Measurements from ENCODE around the gene CRAT. TPM values are rescaled to one million over a fixed set of nuclear protein-coding genes. Genes with fewer than 3 reads are reported as not detected.

Gene CRAT
- total RNA-seq, 2 donors from 2014 or later, result 17.2 to 17.5 TPM

GRCh38 chr9:129104051-129104450 is 6.5 kb downstream of the CRAT start:
- H3K27ac ChIP-seq (ENCODE audit: low read depth, low read length), result no peak overlapping the region
- H3K9me3 ChIP-seq (ENCODE audit: control insufficient read depth, low read length), result no peaks in the 10 kb centered on the region
- no peaks in the 10 kb centered on the region for H3K9me3 Mint-ChIP-seq
- TF ChIP-seq CTCF (conservative IDR thresholded peaks at IDR 0.05), result no peak
- no peak overlapping the region for H3K4me3 Mint-ChIP-seq
- H3K4me3 ChIP-seq (ENCODE audit: low read length), result no peak overlapping the region
- H3K27me3 Mint-ChIP-seq (ENCODE audit: insufficient read depth), result peaks cover 23% of the 10 kb centered on the region
- H3K36me3 Mint-ChIP-seq (ENCODE audit: low read depth), result peaks cover 3% of the 10 kb centered on the region
- no peaks in the 10 kb centered on the region for H3K36me3 ChIP-seq (ENCODE audit: control insufficient read depth, insufficient read depth, low read length)
- H3K9ac ChIP-seq (ENCODE audit: extremely low read depth, low read length, poor library complexity, severe bottlenecking), result no peak overlapping the region
- WGBS, 2 experiments (ENCODE audit: insufficient coverage in 1 of 2, insufficient read length in 1 of 2), result 93 to 98% methylated on average over 8 to 11 of the region's 11 CpGs
- H3K27me3 ChIP-seq (ENCODE audit: control insufficient read depth, insufficient read depth, low read length, poor library complexity, severe bottlenecking), result peaks cover 2% of the 10 kb centered on the region
- no peaks in the 10 kb centered on the region for H3K4me1 Mint-ChIP-seq
- H3K27ac Mint-ChIP-seq, result no peak overlapping the region
- H3K4me1 ChIP-seq (ENCODE audit: control insufficient read depth, insufficient read depth, low read length), result no peaks in the 10 kb centered on the region
- no peak for DNase-seq

- no peaks in the 10 kb centered on the region for H3K4me1 Mint-ChIP-seq
- H3K27ac Mint-ChIP-seq, result no peak overlapping the region
- no peaks in the 10 kb centered on the region for H3K4me1 ChIP-seq (ENCODE audit: control insufficient read depth, insufficient read depth, low read length)
- H3K36me3 ChIP-seq (ENCODE audit: control insufficient read depth, insufficient read depth, low read length), result no peaks in the 10 kb centered on the region
- H3K4me3 Mint-ChIP-seq, result no peak overlapping the region
- no peak overlapping the region for H3K4me3 ChIP-seq (ENCODE audit: low read length)
- TF ChIP-seq CTCF (conservative IDR thresholded peaks at IDR 0.05), result no peak
- H3K9ac ChIP-seq (ENCODE audit: extremely low read depth, low read length, poor library complexity, severe bottlenecking), result no peak overlapping the region
- no peak for DNase-seq
- peaks cover 18% of the 10 kb centered on the region for H3K27me3 Mint-ChIP-seq (ENCODE audit: insufficient read depth)
- peaks cover 3% of the 10 kb centered on the region for H3K36me3 Mint-ChIP-seq (ENCODE audit: low read depth)
- no peak overlapping the region for H3K27ac ChIP-seq (ENCODE audit: low read depth, low read length)
- H3K9me3 Mint-ChIP-seq, result no peaks in the 10 kb centered on the region
- no peaks in the 10 kb centered on the region for H3K27me3 ChIP-seq (ENCODE audit: control insufficient read depth, insufficient read depth, low read length, poor library complexity, severe bottlenecking)
- 91 to 95% methylated on average over 3 to 4 of the region's 4 CpGs for WGBS, 2 experiments (ENCODE audit: insufficient coverage in 1 of 2, insufficient read length in 1 of 2)
- no peaks in the 10 kb centered on the region for H3K9me3 ChIP-seq (ENCODE audit: control insufficient read depth, low read length)
These were observed 7.0 kb downstream of the CRAT start for GRCh38 chr9:129103595-129103965.

GRCh38 chr9:129102791-129103594 is 7.6 kb downstream of the CRAT start:
- Histone ChIP-seq H3K27ac (ENCODE audit: low read depth, low read length) (no peak overlapping the region), H3K9ac (ENCODE audit: extremely low read depth, low read length, poor library complexity, severe bottlenecking) (no peak overlapping the region), H3K9me3 (ENCODE audit: control insufficient read depth, low read length) (no peaks in the 10 kb centered on the region), H3K27me3 (ENCODE audit: control insufficient read depth, insufficient read depth, low read length, poor library complexity, severe bottlenecking) (no peaks in the 10 kb centered on the region), H3K4me1 (ENCODE audit: control insufficient read depth, insufficient read depth, low read length) (no peaks in the 10 kb centered on the region), H3K4me3 (ENCODE audit: low read length) (no peak overlapping the region), H3K36me3 (ENCODE audit: control insufficient read depth, insufficient read depth, low read length) (no peaks in the 10 kb centered on the region)
- 42 to 57% methylated on average over 7 to 14 of the region's 14 CpGs for WGBS, 2 experiments (ENCODE audit: insufficient coverage in 1 of 2, insufficient read length in 1 of 2)
- H3K27ac Mint-ChIP-seq, result no peak overlapping the region
- TF ChIP-seq CTCF (conservative IDR thresholded peaks at IDR 0.05), result peak; percentile 82
- peak; percentile 90 for DNase-seq
- no peaks in the 10 kb centered on the region for H3K4me1 Mint-ChIP-seq
- H3K36me3 Mint-ChIP-seq (ENCODE audit: low read depth), result peaks cover 3% of the 10 kb centered on the region
- peaks cover 14% of the 10 kb centered on the region for H3K27me3 Mint-ChIP-seq (ENCODE audit: insufficient read depth)
- H3K9me3 Mint-ChIP-seq, result no peaks in the 10 kb centered on the region
- H3K4me3 Mint-ChIP-seq, result no peak overlapping the region
